T-helper 2 cell treated with Interferon-gamma antibody and Interleukin-4, amounts not matched to agents 100 ng/mL and 5 ng/mL, for 36 hours (primary cell): ENCODE results near the gene CALN1. TPM values are rescaled to one million over a fixed set of nuclear protein-coding genes. Genes with fewer than 3 reads are reported as not detected.
"Not testable (repeated sequence)": the region's sequence is repeated elsewhere in the genome, so short reads cannot be mapped to it uniquely, and the experiment has no call there.

Experiments
- intact Hi-C: fragments of 100-400 bp; cut with micrococcal nuclease; formaldehyde crosslinking; loops from one replicate; pipeline ENCODE4 v1.15.1; 2023
- total RNA-seq: library from RNA; stranded (reverse); gene quantifications from 2 replicates; pipeline ENCODE4 v1.2.3, GENCODE V29; 2022

CALN1 gene
- total RNA-seq: not detected in 2 replicates

GRCh38 chr7:72412121-72412618 lies at the start of gene CALN1:
CALN1 (minus strand) TSS chr7:72412338.
- intact Hi-C loops: not testable (repeated sequence)

DNA sequence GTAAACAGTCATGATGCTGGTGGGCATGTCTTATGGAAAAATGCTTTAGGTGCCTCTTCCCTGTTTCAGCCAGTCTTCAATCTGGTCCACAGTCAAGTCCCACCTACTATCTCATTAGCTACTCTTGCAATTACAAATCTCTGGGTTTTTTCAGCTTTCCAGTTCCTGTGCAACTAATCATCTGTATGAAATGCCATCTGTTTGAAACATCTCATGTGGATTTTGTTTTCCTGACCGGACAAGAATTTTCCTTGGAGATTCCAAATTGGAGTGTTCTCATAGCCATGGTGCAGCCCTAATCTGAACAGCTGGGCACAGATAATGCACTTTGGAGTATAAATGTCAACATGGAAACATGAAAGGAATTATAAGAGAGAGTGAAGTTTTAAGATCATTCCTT lies 41.3 kb upstream of the CALN1 start:
- intact Hi-C loops: no loop called here

DNA sequence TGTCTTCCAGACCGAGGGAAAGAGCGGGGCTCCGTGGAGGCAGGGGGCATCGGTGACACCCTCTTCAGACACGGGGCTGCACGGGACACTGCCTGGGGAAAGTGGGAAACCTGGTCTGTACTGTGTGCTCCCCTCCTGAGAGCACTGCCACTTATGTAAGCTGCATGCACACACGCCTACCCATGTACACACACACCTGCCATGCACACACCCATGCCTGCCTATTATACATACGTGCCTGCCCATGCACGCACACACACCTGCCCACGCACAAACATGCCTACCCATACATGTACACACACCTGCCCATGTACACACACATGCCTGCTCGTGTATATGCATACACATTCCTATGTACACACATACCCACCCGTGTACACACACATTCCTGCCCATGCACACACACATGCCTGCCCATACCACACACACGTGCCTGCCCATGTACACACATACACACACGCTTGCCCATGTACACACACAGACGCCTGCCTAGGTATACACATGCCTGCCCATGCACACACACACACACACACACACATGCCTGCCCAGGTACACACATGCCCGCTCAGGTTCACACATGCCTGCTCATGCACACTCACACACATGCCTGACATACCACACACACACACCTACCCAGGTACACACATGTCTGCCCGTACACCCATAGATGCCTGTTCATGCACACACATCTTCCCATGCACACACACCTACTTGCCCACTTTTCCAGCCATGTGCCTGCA lies 35.5 kb upstream of the CALN1 start:
- intact Hi-C loops: no loop called here

- intact Hi-C loops: no loop called here
These were observed 34.7 kb upstream of the CALN1 start for GRCh38 chr7:72446591-72447462.

GRCh38 chr7:72446131-72446530 lies 34.0 kb upstream of the CALN1 start:
- intact Hi-C loops: no loop called here

DNA sequence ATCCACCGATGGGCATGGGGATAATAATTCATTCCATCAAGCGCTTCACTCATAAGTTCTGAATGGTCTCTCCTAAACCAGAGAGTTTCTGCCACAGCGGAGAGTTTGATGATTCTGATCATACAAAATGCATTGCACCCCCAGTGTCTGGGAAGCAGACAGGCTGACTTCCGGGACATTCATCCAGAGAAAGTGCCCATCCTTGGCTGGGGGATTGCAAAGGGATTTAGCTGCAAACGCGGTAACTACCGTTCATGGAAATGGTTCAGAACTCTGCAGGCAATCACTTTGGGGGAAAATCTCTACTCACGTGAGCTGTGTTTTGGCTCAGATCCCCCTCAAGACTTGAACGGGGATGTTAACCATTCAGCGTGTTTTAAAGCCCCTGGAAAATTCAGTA lies 33.4 kb upstream of the CALN1 start:
- intact Hi-C loops: no loop called here

- intact Hi-C loops: no loop called here
These were observed 32.9 kb upstream of the CALN1 start for GRCh38 chr7:72445075-72445474.

DNA sequence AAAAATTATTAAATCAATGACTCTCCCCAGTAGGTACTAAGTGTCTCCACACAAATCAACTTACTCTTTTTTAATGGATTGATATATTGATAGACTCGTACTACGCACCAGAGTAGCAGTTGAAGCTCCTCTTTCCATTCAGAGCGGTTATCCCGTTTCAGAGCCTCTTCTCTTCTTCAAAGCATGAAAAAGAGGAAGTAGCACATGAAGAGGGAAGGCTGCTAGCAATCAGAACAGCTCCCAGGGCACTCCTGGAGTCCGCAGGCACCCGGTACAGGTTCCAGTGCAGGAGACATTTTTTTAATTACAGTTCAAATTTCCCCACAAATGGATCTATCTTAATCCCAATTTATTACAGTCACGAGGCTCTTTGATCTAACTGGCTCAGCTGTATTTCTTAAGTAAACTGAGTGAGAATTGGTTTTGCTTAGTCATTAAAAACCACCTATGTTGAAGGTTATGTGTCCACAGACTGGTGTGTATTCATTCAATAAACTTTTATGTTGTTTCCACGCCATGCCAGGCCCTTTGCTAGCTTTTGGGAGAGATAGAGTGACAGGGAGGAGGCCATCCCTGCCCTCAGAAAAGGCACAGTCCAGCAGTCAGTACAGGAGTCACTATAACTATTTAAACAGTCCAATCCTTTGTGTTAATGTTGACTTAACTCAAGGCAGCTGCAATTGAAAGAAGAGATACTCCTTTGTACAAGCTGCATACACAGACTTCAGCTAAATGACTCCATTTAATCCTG lies 32.1 kb upstream of the CALN1 start:
- intact Hi-C loops: no loop called here

GRCh38 chr7:72441791-72442190 lies 29.7 kb upstream of the CALN1 start:
- intact Hi-C loops: no loop called here

- intact Hi-C loops: no loop called here
These were observed 26.4 kb upstream of the CALN1 start for GRCh38 chr7:72438491-72438890.

DNA sequence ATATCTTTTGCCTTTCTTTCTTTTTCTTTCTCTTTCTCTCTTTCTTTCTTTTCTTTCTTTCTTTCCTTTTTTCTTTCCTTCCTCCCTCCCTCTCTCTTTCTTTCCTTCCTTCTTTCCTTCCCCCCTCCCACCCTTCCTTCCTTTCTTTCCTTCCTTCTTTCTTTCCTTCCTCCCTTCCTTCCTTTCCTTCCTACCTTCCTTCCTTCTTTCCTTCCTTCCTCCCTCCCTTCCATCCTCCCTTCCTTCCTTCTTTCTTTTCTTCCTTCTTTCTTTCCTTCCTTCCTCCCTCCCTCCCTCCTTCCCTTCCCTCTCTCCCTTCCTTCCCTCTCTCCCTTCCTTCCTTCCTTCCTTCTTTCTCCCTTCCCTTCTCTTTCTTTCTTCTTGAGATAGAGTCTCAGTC lies 25.5 kb upstream of the CALN1 start:
- intact Hi-C loops: no loop called here

DNA sequence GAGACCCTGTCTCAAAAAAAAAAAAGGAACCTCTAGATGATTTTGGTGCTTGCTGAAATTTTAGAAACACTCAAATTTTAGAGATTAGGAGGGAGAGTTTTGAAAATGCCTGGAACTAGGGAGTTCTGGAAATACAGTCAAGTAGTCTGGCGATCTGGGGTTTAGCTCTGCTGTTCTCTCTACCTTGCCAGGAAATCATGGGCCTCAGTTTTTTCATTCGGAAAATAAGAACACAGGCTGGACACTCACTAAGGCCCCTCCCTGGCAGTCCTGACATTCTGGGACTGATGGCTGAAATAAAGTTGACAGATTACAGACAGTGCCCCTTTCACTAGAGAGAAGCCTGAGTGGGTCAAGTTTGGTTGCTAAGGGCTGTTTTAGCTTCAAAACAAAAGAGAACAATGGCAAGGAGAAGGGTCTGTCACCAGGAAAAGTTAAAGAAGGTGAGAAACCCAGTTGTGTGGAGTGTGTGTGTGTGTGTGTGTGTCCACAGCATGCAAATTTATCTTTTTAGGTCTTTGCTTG lies 25.0 kb upstream of the CALN1 start:
- intact Hi-C loops: no loop called here

GRCh38 chr7:72435925-72436480 lies 23.9 kb upstream of the CALN1 start:
- intact Hi-C loops: no loop called here

DNA sequence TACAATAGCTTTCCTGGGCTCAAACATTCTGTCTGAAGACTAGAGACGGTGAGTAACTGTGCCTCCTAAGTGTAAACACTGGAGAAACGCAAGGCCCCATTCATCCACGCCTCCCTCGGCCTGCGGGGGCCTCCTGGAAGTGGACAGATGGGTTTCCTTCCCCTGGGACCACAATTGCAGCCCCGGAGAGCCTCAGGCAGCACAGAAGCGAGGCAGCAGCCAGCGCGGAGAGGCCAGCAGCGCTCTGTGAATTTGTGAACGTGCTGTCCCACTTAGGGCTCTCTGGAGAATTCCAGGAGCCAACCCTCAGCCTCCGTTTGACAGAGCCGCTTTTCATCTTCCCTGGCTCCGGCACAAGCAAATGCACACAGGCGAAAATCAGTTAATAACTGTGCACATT lies 23.2 kb upstream of the CALN1 start:
- intact Hi-C loops: no loop called here

DNA sequence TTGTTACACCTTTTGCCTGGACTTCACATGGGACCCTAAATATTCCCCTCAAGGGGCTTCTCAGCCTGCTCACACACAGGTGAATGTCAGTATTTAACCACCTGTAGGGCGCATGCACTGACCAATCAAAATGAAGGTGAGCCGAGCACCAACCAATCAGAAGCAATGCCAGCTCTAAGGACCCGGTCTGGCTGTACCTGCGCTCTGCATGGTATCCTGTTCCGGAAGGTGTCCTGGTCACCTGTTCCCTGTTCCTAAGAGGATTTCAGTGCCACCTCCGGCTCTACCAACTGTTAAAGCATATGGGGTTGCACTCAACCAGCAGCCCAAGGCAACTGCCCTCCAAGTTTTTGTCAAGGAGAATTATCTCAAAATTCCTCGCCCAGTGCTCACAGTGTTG lies 18.4 kb upstream of the CALN1 start:
- intact Hi-C loops: no loop called here

DNA sequence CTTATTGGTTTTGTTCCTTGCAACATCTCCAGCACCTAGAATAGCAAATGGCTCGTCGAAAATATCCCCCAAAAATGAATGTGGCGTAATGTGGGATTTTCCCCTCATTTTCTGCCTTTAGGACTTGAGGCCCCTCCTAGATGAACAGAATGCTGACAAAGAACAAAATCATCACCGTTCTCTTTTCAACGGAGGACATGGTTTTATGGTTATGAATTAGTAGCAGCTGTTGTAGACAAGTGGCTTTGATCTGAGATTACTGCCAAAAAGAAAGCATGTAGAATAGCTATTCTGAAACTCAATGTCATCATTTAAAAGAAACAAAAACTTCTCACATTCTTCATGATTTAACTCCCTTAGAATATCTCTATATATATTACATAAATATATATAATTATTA lies 17.2 kb upstream of the CALN1 start:
- intact Hi-C loops: no loop called here

DNA sequence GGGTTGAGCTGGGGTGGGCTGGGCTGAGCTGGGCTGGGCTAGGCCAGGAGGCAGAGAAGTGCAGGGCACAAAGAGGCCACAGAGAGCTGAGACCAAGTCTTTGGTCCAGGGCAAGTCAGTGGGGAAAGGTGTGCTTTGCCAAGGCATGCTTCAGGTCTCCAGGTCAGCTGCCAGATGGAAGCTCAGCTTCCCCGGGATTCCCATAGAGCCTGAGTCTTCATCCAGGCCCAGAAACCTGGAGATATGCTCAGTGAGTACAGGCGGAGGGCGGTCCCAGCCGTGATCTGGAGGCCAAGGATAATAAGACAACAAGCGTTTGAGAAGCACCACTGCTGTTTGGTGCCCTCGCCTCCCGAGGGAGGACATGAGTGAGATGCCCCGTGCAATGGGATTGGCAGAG lies 4.7 kb upstream of the CALN1 start:
- intact Hi-C loops: no loop called here

DNA sequence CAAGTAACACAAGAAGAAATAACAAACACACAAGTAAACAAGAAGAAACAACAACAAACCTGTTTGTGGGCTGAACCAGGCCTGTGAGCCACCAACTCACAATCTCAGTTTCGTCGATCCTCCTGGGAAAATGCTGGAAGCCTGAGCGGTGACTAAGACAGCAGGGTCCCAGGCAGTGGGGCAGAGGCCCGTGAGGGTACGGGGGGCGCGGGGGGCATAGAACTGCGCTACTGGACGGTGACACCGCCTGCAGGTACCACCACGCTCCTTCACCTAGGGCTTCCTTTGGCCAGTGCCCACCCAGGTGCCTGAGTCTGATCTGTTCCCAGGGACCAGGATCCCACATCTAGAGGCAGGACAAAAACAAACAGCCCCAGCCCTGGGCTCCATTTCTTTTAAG lies 3.4 kb upstream of the CALN1 start:
- intact Hi-C loops: no loop called here

DNA sequence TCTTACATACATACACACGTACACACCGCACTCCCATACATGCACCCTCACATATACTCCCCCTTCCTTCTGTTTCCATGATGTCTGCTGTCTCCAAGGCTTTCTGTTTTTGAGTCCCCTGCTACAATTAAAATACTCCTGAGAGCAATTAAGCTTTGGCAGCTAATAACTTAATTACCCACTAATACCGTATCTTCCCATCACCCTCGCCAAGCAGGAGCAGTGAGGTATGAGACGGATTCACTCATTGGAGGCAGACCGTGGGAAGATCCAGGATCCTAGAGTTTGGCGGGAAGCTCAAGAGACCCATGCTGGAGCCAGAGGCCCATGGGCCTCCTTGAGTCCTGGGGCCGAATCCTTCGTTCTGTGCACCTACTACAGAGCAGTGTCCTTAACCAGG lies 1.7 kb upstream of the CALN1 start:
- intact Hi-C loops: no loop called here

DNA sequence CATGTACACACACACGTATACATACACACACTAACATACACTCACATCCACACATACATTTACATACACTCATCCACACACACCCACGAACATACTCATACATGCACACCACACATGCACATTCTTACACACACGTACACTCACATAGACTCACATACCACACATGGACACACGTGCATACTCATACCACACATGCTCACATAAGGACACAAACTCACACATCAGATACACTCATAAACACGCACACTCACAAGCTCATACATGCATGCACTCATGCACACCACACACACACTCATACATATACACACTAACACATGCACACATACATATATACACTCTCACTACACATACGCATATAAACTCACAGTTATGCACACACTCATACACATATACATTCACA lies 1.2 kb upstream of the CALN1 start:
- intact Hi-C loops: no loop called here

- intact Hi-C loops: no loop called here
These were observed 719 bp downstream of the CALN1 start for GRCh38 chr7:72411419-72411818.
